GM19468 (cell line): ENCODE results near the gene PRDX3.
"Not testable (repeated sequence)": the region's sequence is repeated elsewhere in the genome, so short reads cannot be mapped to it uniquely, and the experiment has no call there.

Experiments used
- ATAC-seq: cut with Tn5 transposase; IDR thresholded peaks from one replicate; pipeline ENCODE4 v1.9.1; 2021; ENCODE audit warnings: mild to moderate bottlenecking, moderate library complexity, moderate number of reproducible peaks; ENCODE audit not compliant: unreplicated experiment; ENCODE audit errors: extremely low read depth

The PRDX3 gene

GRCh38 chr10:119207366-119207666 lies 28.7 kb upstream of the PRDX3 start, which contains the start of gene GRK5:
Gene GRK5 (plus strand): TSS chr10:119207571. CDS start chr10:119207918, 347 bp downstream.
- ATAC-seq, result peak; percentile 79

- peak; percentile 27 for ATAC-seq
Observed at GRCh38 chr10:119206603-119207365, 28.2 kb upstream of the PRDX3 start.

GRCh38 chr10:119205894-119206602 lies 27.4 kb upstream of the PRDX3 start:
- peak; percentile 15 for ATAC-seq

DNA sequence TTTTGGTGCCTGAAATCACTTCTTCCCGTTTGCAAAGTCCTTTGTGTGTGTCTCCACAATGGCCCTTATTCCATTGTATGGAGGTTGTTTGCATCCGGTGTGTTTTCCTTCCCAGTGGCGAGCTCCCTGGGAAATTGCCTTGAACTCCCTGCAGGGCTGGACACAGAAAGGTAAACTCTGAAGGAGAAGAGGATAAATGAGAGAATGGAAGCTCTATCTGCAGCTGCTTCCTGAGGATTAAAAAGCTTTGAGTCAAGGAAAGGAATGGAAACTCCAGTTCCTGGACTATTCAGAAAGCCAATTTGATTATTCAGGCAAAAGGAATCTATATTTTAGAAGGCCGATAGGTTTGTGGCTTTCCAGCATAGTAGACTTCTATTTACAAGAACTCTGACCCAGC lies 24.4 kb upstream of the PRDX3 start:
- ATAC-seq, result no peak

DNA sequence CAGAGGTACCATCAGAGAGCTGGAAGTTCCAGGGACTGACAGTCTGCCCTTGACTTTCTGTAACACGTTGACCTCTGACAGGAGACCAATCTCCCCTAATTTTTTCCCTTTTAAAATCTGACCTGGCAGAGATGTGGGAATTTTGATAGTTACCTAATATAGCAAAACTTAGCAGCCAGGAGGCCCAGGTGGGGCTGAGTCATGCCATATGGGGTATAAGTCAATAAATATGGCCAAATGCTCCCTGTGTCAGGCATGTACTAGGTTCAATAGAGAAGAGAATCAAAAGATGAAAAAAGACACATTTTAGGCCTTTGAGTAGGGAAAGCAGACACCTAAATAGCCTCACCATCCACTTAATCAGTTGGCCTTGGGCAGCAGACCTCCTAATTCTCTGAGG lies 22.6 kb upstream of the PRDX3 start:
- no peak for ATAC-seq

- no peak for ATAC-seq
Observed at GRCh38 chr10:119199231-119199992, 20.8 kb upstream of the PRDX3 start.

DNA sequence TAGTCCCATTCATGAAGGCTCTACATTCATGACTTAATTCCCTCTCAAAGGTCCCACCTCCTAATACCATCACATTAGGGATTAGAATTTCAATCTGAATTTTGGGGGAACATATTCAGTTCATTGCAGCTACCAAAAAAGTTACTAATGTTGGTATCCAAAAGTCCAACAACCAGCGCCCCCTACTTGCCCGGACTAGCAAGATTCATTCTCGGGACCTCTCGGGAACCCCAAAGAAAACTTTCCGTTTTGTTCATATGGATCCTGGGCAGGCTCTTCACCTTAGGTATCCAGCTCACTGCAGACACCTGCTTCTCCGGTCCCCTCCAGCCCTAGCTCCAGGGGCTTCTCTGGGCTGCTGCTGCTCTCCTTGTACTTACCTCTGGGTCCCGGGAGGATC lies 19.8 kb upstream of the PRDX3 start:
- no peak for ATAC-seq

DNA sequence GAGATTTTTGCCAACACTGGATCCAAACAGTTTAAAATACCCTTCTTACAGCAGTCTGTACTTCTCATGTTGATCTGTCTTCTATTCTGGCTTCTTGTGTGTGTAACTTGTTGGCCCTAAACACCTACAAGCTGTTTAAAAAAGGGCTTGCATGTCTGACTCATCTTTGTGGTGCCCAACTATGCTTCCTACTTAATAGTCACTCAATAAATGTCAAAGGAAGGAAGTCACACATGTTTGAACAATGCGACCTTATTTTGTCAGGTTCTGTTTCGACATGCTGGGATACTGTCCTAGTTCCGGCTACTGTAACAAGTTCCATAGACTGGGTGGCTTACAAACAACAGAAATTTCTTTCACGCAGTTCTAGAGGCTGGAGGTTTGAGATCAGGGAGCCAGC lies 19.3 kb upstream of the PRDX3 start:
- no peak for ATAC-seq

DNA sequence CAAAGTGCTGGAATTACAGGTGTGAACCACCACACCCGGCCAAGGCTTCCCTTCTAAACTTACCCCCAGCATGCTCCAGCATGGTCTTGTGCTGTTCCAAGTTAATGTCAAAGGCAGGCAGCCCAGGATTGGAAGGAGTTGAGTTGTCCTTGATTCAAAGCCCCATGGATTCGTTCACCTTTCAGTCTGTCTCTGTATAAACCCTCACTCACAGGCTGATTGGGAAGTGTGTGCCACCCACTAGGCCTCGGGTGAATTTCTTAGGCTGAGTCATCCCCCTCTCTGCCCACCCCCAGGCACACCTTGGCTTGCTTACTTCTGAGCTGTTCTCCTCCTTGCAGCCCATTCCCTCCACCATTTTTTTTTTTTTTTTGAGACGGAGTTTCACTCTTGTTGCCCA lies 13.3 kb upstream of the PRDX3 start:
- ATAC-seq, result no peak

DNA sequence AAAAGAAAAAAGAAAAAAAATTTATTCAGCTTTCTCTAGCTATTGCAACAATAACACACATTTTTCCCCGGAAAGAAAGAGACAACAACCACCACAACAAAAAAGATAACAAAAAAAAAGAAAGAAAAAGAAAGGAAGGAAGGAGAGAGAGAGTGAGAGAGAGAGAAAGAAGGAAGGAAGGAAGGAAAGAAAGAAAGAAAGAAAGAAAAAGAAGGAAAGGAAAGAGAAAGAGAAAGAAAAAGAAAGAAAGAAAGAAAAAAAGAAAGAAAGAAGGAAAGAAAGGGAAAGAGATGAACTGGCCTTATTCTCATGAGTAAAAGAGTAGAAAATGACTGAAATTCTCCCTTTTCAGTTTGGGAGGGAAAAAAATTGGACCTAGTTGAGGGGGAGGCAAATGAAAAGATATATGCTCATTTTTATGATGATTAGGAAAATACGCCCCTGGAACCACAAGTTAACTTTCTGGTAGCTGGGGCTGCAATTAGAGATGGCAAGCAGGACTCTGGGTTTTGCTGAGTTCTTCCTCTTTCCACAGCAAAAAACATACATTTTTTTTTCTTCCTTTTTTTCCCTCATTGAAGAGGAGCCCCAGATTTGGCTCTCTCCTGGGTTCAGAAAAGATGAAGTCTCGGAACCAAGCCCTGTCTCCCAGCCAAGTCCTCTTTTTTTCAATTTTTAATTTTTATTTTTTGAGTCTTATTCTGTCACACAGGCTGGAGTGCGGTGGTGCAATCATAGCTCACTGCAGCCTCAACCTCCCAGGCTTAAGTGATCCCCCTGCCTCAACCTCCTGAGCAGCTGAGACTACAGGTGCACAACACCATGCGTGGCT lies 12.6 kb upstream of the PRDX3 start:
- ATAC-seq, result no peak

DNA sequence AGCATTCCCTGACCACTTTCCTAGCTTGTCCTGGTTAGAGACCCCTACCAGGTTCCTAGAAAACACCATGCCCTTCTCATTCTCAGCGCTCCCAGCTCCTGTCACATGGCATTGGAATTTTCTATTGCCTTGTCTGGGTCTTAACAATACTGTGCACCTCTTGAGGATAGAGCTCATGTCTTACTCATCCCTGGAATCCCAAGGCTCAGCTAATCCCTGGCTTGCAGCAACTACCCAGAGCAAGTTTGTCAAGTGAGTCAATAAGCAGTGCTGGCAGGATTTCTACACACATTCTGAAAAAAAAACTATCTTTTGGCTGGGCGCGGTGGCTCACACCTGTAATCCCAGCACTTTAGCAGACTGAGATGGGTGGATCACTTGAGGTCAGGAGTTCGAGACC lies 11.7 kb upstream of the PRDX3 start:
- ATAC-seq, result no peak

GRCh38 chr10:119189811-119190282 lies 11.2 kb upstream of the PRDX3 start:
- no peak for ATAC-seq

- no peak for ATAC-seq
Observed at GRCh38 chr10:119183664-119184412, 5.2 kb upstream of the PRDX3 start.

DNA sequence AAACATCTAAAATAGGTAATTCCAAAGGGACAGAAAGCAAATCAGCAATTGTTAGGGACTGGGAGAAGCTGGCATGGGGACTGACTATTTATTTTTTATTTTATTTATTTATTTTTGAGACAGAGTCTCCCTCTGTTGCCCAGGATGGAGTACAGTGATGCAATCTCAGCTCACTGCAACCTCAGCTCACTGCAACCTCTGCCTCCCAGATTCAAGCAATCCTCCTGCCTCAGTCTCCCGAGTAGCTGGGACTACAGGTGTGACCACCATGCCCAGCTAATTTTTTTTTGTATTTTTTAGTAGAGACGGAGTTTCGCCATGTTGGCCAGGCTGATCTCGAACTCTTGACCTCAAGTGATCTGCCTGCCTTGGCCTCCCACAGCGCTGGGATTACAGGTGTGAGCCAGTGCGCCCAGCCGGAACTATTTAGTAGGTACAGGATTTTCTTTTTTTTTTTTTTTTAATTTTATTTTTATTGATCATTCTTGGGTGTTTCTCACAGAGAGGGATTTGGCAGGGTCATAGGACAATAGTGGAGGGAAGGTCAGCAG lies 2.3 kb upstream of the PRDX3 start:
- ATAC-seq, result not testable (repeated sequence)

- no peak for ATAC-seq
Observed at GRCh38 chr10:119177708-119178371, 772 bp downstream of the PRDX3 start.

DNA sequence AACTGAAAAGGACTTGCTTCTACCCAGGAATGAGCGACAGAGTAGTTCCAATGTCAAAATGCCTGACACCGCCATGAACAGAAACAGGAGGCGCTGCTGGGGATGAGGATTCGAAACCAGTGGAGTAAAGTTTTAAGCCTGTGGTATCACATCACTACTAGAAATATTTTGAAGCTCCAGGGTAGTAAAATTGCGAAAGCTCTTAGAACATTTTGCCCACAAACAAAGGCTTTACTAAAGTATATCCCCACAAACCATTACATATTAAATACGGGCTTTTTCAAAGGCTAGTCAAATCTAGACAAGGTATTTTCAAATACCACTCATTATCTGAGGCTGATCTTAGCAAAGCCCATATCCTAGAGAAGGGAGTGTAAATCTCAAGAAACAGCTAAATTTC lies 2.4 kb downstream of the PRDX3 start:
- ATAC-seq, result no peak

GRCh38 chr10:119174109-119174508 lies 4.5 kb downstream of the PRDX3 start:
- ATAC-seq, result no peak

- ATAC-seq, result no peak
Observed at GRCh38 chr10:119167041-119167440, 11.6 kb downstream of the PRDX3 start.

- no peak for ATAC-seq
Observed at GRCh38 chr10:119166564-119166963, 12.0 kb downstream of the PRDX3 start.
